Peyer's patch (tissue), 4 donors: ENCODE results near the gene CNFN. TPM values are rescaled to one million over a fixed set of nuclear protein-coding genes. Genes with fewer than 3 reads are reported as not detected.
"Not testable (repeated sequence)": the region's sequence is repeated elsewhere in the genome, so short reads cannot be mapped to it uniquely, and the experiment has no call there.

Experiments
- DNase-seq, 3 donors: peaks; one replicate each; pipeline ENCODE4 v3.0.0-alpha.2; 2017 to 2019
- H3K27ac ChIP-seq, 4 donors: fragments of 200-600 bp; sonication (generic); one replicate each; pipeline ENCODE4 v1.5.1; 2016 to 2019
- H3K27me3 ChIP-seq, 2 donors: fragments of 200-600 bp; sonication (generic); one replicate each; pipeline ENCODE4 v1.5.1; 2019
- H3K36me3 ChIP-seq, 3 donors: fragments of 200-600 bp; sonication (generic); one replicate each; pipeline ENCODE4 v1.5.1; 2016 to 2019
- H3K4me1 ChIP-seq, 4 donors: fragments of 200-600 bp; sonication (generic); one replicate each; pipeline ENCODE4 v1.5.1; 2016 to 2019
- H3K4me3 ChIP-seq, 4 donors: fragments of 200-600 bp; sonication (generic); 1 replicate in 3 of 4; 2 replicates in 1 of 4; pipeline ENCODE4 v1.5.1; 2016 to 2019; ENCODE audit warnings: mild to moderate bottlenecking in 1 of 4
- H3K9me3 ChIP-seq, 4 donors: fragments of 200-600 bp; sonication (generic); one replicate each; pipeline ENCODE4 v1.5.1; 2016 to 2019; ENCODE audit warnings: mild to moderate bottlenecking in 1 of 4
- POLR2A ChIP-seq, 2 donors: fragments of 450-650 bp; IDR thresholded peaks; one replicate each; pipeline ENCODE4 v1.5.1; 2017; ENCODE audit warnings: antibody characterized with exemption in 2 of 2, mild to moderate bottlenecking in 2 of 2, moderate library complexity in 2 of 2
- small RNA-seq, 2 donors: library from RNA; depleted of rRNA; stranded (forward); fragments of <200 nt; gene quantifications; one replicate each; pipeline ENCODE3, GENCODE V24; 2016
- total RNA-seq, 4 donors: library from RNA; depleted of rRNA; stranded (reverse); fragments of >200 nt; gene quantifications; one replicate each; pipeline ENCODE4 v1.1.0, GENCODE V29; 2016
- TF ChIP-seq, protein P1 (sequence below), 6 experiments: fragments of 450-650 bp in 4 of 6; fragments of 200-600 bp in 2 of 6; sonication (generic) in 1 of 6; IDR thresholded peaks; one replicate each; pipeline ENCODE4 v1.5.1; 2017 to 2019; ENCODE audit warnings: antibody characterized with exemption in 6 of 6, mild to moderate bottlenecking in 3 of 6, moderate library complexity in 1 of 6

Gene CNFN
- total RNA-seq, 4 donors from 2014 or later, result 3.8 TPM; not detected in 3

GRCh38 chr19:42345191-42345812, 44.8 kb downstream of the CNFN start:
- no peaks in the 10 kb centered on the region for H3K4me1 ChIP-seq
- H3K9me3 ChIP-seq, result no peaks in the 10 kb centered on the region
- no peak for TF ChIP-seq POLR2A (IDR thresholded peaks at IDR 0.05)
- TF ChIP-seq, protein P1, sequence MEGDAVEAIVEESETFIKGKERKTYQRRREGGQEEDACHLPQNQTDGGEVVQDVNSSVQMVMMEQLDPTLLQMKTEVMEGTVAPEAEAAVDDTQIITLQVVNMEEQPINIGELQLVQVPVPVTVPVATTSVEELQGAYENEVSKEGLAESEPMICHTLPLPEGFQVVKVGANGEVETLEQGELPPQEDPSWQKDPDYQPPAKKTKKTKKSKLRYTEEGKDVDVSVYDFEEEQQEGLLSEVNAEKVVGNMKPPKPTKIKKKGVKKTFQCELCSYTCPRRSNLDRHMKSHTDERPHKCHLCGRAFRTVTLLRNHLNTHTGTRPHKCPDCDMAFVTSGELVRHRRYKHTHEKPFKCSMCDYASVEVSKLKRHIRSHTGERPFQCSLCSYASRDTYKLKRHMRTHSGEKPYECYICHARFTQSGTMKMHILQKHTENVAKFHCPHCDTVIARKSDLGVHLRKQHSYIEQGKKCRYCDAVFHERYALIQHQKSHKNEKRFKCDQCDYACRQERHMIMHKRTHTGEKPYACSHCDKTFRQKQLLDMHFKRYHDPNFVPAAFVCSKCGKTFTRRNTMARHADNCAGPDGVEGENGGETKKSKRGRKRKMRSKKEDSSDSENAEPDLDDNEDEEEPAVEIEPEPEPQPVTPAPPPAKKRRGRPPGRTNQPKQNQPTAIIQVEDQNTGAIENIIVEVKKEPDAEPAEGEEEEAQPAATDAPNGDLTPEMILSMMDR (IDR thresholded peaks at IDR 0.05), result no peak
- H3K27me3 ChIP-seq, result no peaks in the 10 kb centered on the region
- no peak overlapping the region for H3K27ac ChIP-seq
- H3K4me3 ChIP-seq, result no peak overlapping the region
- H3K36me3 ChIP-seq, result peaks cover 0 to 24% (median 0%) of the 10 kb centered on the region in 3 donors
- no peak for DNase-seq

- peaks cover 0 to 24% (median 0%) of the 10 kb centered on the region in 3 donors for H3K36me3 ChIP-seq
- TF ChIP-seq, protein P1 (IDR thresholded peaks at IDR 0.05), result no peak
- no peak for TF ChIP-seq POLR2A (IDR thresholded peaks at IDR 0.05)
- no peak overlapping the region for H3K4me3 ChIP-seq
- no peak overlapping the region for H3K27ac ChIP-seq
- no peaks in the 10 kb centered on the region for H3K4me1 ChIP-seq
- no peak for DNase-seq
- no peaks in the 10 kb centered on the region for H3K9me3 ChIP-seq
- H3K27me3 ChIP-seq, result no peaks in the 10 kb centered on the region
These were observed 45.7 kb downstream of the CNFN start for GRCh38 chr19:42344336-42344893.

DNA sequence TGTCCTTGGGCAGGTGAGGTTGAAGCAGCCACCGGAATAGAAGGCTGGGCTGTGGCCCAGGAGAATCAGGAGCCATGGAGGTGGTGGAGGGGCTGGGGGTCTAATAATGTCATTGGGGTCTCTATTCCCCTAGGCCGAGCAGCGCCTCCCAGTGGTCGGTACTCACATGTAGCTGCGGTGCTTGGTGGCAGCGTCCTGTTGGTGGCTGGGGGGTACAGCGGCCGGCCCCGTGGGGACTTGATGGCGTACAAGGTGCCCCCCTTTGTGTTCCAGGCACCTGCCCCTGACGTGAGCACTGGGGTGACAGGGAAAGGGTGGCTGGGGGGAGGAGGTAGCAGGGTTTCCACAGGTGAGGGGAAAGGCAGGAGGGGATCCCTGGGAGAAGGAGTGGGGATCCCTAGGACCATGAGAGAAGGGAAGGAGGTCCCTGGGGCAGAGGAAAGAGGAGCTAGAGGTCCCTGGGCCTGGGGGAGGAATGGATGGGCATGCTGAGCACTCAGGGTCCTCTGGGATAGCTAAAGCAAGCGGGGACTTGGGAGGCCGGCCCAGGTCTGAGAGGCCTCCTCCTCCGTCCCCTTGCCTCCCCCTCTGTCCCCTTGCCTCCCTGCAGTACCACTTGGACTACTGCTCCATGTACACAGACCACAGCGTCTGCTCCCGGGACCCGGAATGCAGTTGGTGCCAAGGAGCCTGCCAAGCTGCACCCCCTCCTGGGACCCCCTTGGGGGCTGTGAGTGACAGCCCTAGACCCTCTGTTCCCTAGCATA, 46.6 kb downstream of the CNFN start:
- no peaks in the 10 kb centered on the region for H3K9me3 ChIP-seq
- peaks cover 0 to 20% (median 0%) of the 10 kb centered on the region in 3 donors for H3K36me3 ChIP-seq
- no peaks in the 10 kb centered on the region for H3K4me1 ChIP-seq
- H3K4me3 ChIP-seq, result no peak overlapping the region
- TF ChIP-seq, protein P1 (IDR thresholded peaks at IDR 0.05), result no peak
- no peak for TF ChIP-seq POLR2A (IDR thresholded peaks at IDR 0.05)
- no peak overlapping the region for H3K27ac ChIP-seq
- DNase-seq, result no peak
- H3K27me3 ChIP-seq, result no peaks in the 10 kb centered on the region

DNA sequence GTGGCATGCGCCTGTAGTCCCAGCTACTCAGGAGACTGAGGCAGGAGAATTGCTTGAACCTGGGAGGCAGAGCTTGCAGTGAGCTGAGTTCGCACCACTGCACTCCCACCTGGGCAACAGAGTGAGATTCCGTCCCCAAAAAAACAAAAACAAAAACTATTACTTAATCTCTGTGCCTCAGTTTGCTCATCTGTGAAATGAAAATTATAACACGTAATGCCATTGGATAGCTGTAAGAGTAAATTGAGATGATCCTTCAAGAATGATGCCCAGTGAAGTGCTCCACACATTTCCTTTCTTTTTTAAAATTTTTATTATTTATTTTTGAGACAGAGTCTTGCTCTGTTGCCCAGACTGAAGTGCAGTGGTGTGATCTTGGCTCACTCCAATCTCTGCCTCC, 50.2 kb downstream of the CNFN start:
- H3K27me3 ChIP-seq, H3K4me3 ChIP-seq, H3K9me3 ChIP-seq, H3K27ac ChIP-seq, DNase-seq, H3K4me1 ChIP-seq: not testable (repeated sequence)
- peaks cover 0 to 15% (median 0%) of the 10 kb centered on the region in 3 donors for H3K36me3 ChIP-seq

DNA sequence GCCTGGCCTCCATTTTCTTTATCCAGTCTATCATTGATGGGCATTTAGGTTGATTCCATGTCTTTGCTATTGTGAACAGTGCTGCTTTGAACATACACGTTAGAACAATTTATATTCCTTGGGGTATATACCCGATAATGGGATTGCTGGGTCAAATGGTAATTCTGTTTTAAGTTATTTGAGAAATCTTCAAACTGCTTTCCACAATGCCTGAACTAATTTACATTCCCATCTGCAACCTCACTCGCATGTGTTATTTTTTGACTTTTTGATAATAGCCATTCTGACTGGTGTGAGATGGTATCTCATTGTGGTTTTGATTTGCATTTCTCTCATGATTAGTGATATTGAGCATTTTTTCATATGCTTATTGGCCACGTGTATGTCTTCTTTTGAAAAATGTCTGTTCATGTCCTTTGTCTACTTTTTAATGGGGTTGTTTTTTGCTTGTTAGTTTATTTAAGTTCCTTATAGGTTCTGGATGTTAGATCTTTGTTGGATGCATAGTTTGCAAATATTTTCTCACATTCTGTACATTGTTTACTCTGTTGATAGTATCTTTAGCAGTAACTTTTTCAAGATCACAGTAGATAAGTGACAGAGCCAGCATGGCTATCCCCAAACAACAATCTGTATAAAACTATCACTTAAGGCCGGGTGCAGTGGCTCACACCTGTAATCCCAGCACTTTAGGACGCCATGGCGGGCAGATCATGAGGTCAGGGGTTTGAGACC, 50.8 kb downstream of the CNFN start:
- not testable (repeated sequence) for H3K36me3 ChIP-seq, H3K9me3 ChIP-seq, DNase-seq, H3K4me1 ChIP-seq, H3K27me3 ChIP-seq, H3K27ac ChIP-seq, H3K4me3 ChIP-seq

Small RNA genes within 50 kb of the gene (small RNA-seq; reads per million reads assigned to genes)
- 0 reads per million in 2 donors for gene MIR8077

Other genes with a start within 250 kb of the CNFN start
- 10 to 100 TPM; 20.6 to 60.2 (median 51.6) TPM for gene DEDD2, start 172.6 kb downstream of the CNFN start, total RNA-seq
- 10 to 100 TPM in 3 of 4 donors, 1 to 10 TPM in 1; 9.1 to 14.0 (median 12.3) TPM for gene ZNF526, start 170.0 kb downstream of the CNFN start, total RNA-seq
- gene GSK3A, start 147.7 kb downstream of the CNFN start, total RNA-seq, result 10 to 100 TPM; 31.4 to 44.1 (median 41.0) TPM
- gene ERF, start 135.2 kb downstream of the CNFN start, total RNA-seq, result 10 to 100 TPM; 13.2 to 85.4 (median 49.3) TPM
- gene CIC, start 121.0 kb downstream of the CNFN start, total RNA-seq, result 10 to 100 TPM; 40.5 to 72.8 (median 67.2) TPM
- gene PRR19, start 88.2 kb downstream of the CNFN start, total RNA-seq, result 1 to 10 TPM in 2 of 4 donors, not detected in 2; 1.1 TPM
- 10 to 100 TPM in 2 of 4 donors, 1 to 10 TPM in 2; 8.6 to 42.1 (median 10.2) TPM for gene PAFAH1B3, start 87.7 kb downstream of the CNFN start, total RNA-seq
- gene TMEM145, start 77.0 kb downstream of the CNFN start, total RNA-seq, result not detected
- gene MEGF8, start 64.7 kb downstream of the CNFN start, total RNA-seq, result 10 to 100 TPM; 12.3 to 30.8 (median 22.3) TPM
- 10 to 100 TPM; 28.9 to 46.6 (median 34.8) TPM for gene LIPE, start 37.1 kb upstream of the CNFN start, total RNA-seq
- gene CXCL17, start 52.6 kb upstream of the CNFN start, total RNA-seq, result not detected
- 100 to 1,000 TPM in 2 of 4 donors, 10 to 100 TPM in 1, 1 to 10 TPM in 1; 5.0 to 146 (median 93.3) TPM for gene CEACAM1, start 138.2 kb upstream of the CNFN start, total RNA-seq
- gene CEACAM8, start 204.6 kb upstream of the CNFN start, total RNA-seq, result not detected